Neuron (in vitro differentiated cells): ENCODE results near the gene ABHD16B.
"Not testable (repeated sequence)": the region's sequence is repeated elsewhere in the genome, so short reads cannot be mapped to it uniquely, and the experiment has no call there.

Source experiments
- H2AFZ ChIP-seq: one replicate; pipeline ENCODE4 v1.6.1; 2013; ENCODE audit warnings: low read depth, mild to moderate bottlenecking, inconsistent platforms, low read length, moderate library complexity
- H3K27me3 ChIP-seq: one replicate; pipeline ENCODE4 v1.6.1; 2013; ENCODE audit warnings: low read length; ENCODE audit not compliant: insufficient read depth
- H3K36me3 ChIP-seq: one replicate; pipeline ENCODE4 v1.6.1; 2013; ENCODE audit warnings: low read length; ENCODE audit not compliant: insufficient read depth
- H3K4me1 ChIP-seq: one replicate; pipeline ENCODE4 v1.6.1; 2013; ENCODE audit warnings: low read length; ENCODE audit not compliant: insufficient read depth
- H3K4me3 ChIP-seq: 2 replicates; pipeline ENCODE4 v1.5.1; 2013; ENCODE audit warnings: mild to moderate bottlenecking, low read length, moderate library complexity
- H3K9me3 ChIP-seq: one replicate; pipeline ENCODE4 v1.6.1; 2013; ENCODE audit warnings: low read length

The ABHD16B gene

DNA sequence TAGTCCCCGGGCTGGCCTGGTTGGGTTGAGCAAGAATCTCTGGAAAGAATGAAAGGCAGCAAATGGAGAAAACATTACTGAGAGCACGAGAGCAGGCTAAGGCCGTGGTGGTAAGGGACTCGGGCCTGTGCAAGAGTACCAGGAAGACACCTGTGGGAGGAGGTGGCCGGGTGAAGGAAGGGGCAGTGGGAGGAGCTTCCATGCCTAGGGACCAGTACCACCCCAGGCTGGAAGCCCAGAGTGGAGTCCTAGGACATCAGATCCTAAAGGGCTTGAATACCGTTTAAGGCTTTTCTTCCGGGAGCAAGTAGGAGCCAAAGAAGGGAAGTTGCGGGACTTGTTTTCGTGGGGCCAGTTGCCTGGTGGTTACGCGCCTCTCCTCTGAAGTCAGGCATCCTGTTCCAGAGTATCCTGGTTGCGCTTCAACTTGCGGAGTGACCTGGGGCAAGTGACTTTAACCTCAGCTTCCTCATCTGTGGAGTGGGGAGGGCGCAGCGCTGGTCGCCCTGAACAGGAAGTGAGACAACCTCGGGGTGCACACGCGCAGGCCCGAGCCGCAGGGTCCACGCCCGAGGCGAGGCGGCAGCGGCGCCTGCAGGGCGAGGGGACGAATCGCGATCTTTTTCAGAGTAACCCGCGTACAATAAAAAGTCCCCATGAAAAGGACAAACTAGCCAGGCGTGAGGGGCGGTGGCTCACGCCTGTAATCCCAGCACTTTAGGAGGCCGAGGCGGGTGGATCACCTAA lies 2.7 kb downstream of the ABHD16B start:
- Histone ChIP-seq H3K36me3 (peaks cover 22% of the 10 kb centered on the region), H3K9me3 (no peaks in the 10 kb centered on the region), H2AFZ (no peak overlapping the region), H3K27me3 (no peaks in the 10 kb centered on the region), H3K4me3 (peak overlapping the region; percentile 94), H3K4me1 (peaks cover 21% of the 10 kb centered on the region)

DNA sequence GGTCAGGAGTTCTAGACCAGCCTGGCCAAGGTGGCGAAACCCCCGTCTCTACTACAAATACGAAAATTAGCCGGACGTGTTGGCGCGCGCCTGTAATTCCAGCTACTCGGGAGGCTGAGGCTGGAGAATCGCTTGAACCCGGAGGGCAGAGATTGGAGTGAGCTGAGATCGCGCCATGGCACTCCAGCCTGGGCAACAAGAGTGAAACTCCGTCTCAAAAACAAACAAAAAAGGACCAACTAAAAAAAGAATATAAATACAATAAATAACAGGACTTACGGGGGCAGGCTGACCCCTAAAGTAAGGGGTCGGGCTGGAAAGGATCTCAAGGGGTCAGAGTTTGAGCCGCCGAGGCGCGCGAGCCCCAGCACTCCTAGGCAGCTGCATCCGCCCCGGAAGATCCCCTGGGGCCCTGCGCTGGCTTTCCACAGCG lies 3.3 kb downstream of the ABHD16B start:
- H3K36me3 ChIP-seq, result peaks cover 28% of the 10 kb centered on the region
- no peaks in the 10 kb centered on the region for H3K9me3 ChIP-seq
- H3K4me3 ChIP-seq, result peak overlapping the region; percentile 94
- no peak overlapping the region for H2AFZ ChIP-seq
- peaks cover 15% of the 10 kb centered on the region for H3K4me1 ChIP-seq
- H3K27me3 ChIP-seq, result no peaks in the 10 kb centered on the region

DNA sequence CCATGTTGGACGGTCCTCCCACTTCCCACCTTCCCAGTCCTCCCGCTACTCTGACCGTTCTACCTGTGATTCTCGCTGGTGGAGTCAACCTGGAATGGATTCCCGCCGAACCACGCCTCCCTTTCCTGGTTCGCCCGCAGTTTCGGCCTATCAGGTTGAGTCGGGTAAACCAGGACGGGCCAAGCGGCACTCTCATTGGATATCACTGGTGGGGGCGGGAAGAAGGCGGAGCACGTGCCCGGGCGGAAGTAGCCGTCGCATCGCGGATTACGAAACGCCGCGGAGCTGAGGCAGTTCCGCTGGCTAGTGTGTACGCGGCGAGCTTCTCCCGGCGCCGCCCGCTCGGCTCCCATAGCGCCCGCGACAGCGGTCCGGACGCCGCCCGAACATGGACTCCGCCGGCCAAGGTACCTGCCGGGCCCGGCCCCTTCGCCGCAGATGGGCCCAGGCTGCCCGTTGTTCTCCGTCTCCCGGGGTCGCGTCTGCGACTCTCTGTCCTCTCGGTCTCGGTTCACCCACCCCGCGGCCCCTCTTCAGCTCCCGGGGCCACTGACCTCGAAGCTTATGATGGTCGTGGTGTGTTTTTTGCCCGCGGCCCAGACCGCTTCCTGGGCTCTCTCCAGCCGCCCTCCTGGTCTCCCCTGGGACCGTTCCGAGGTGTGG lies 3.8 kb downstream of the ABHD16B start, which contains the start of gene TPD52L2:
Gene TPD52L2 (plus strand): TSS at position 293 of the 663 bp plus-strand sequence. CDS start 96 bp downstream, at position 389.
- no peaks in the 10 kb centered on the region for H3K9me3 ChIP-seq
- H3K4me3 ChIP-seq, result peak within 1 kb of the TSS; percentile 94
- H3K36me3 ChIP-seq, result peaks cover 33% of the 10 kb centered on the region
- H3K4me1 ChIP-seq, result peaks cover 15% of the 10 kb centered on the region
- no peak within 1 kb of the TSS for H2AFZ ChIP-seq
- no peaks in the 10 kb centered on the region for H3K27me3 ChIP-seq

DNA sequence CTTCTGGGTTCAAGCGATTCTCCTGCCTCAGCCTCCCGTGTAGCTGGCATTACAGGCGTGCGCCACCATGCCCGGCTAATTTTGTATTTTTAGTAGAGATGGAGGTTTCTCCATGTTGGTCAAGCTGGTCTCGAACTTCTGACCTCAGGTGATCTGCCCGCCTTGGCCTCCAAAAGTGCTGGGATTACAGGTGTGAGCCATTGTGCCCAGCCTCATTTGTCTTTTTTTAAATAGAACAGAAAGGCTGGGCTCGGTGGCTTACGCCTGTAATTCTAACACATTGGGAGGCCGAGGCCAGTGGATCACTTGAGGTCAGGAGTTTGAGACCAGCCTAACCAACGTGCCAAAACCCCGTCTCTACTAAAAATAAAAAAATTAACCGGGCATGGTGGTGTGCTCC lies 5.7 kb downstream of the ABHD16B start:
- H3K9me3 ChIP-seq, H3K27me3 ChIP-seq, H2AFZ ChIP-seq, H3K4me3 ChIP-seq: not testable (repeated sequence)
- Histone ChIP-seq H3K36me3 (peaks cover 35% of the 10 kb centered on the region), H3K4me1 (peaks cover 15% of the 10 kb centered on the region)

DNA sequence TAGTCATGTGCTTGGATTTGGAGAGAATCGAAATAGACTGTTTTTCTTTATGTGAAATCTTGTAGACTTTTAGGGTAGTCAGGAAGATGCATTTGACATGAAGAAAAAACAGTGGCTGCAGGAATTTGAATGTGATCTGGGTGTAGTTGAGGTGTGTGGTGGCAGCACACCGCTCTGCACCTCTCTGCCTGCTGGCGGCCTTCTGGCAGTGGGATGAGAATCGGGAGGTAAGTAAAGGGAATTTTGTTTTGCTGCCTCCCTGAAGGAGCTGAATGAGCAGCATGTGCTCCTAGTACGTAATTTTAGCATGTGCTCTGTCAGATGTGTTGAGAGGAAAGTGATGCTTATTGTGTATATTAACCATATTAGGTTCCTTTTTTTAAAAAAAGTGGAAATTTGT lies 7.0 kb downstream of the ABHD16B start:
- H3K9me3 ChIP-seq, result no peaks in the 10 kb centered on the region
- H3K4me1 ChIP-seq, result peaks cover 15% of the 10 kb centered on the region
- H3K36me3 ChIP-seq, result peaks cover 31% of the 10 kb centered on the region
- no peaks in the 10 kb centered on the region for H3K27me3 ChIP-seq
- no peak overlapping the region for H3K4me3 ChIP-seq
- no peak overlapping the region for H2AFZ ChIP-seq

DNA sequence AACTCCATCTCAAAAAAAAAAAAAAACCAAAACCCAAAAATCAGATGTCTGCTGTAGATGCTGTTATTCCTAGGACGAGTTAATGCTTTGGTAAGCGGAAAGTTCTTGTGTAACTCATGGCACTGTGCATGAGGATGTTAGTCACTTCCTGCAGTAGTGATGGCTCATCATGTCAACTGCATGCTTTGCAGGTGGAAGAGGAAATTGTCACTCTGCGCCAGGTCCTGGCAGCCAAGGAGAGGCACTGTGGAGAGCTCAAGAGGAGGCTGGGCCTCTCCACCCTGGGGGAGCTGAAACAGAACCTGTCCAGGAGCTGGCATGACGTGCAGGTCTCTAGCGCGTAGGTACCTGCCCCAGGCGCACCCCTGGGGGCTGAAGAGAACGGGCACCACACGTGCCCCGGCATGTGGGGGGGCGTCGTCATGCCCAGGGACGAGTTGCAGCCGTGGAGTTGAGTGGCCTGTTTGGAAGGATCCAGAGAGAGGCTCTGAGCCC lies 12.2 kb downstream of the ABHD16B start:
- peaks cover 61% of the 10 kb centered on the region for H3K36me3 ChIP-seq
- no peaks in the 10 kb centered on the region for H3K27me3 ChIP-seq
- H3K4me3 ChIP-seq, result no peak overlapping the region

DNA sequence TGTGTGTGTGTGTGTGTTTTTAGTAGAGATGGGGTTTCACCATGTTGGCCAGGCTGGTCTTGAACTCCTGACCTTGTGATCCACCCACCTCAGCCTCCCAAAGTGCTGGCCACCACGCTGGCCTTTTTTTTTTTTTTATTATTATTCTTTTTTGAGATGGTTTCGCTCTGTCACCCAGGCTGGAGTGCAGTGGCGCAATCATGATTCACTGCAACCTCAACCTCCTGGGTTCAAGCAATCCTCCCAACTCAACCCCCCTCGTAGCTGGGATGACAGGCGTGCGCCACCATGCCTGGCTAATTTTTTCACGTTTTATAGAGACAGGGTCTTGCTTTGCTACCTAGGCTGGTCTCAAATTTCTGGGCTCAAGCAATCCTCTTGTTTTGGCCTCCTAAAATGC lies 12.9 kb downstream of the ABHD16B start:
- peaks cover 55% of the 10 kb centered on the region for H3K36me3 ChIP-seq
- not testable (repeated sequence) for H3K27me3 ChIP-seq, H2AFZ ChIP-seq, H3K4me1 ChIP-seq, H3K9me3 ChIP-seq, H3K4me3 ChIP-seq

More for the DNA sequence above, 12.2 kb downstream of the ABHD16B start:
- Histone ChIP-seq H3K4me1 (no peaks in the 10 kb centered on the region), H3K9me3 (no peaks in the 10 kb centered on the region), H2AFZ (no peak overlapping the region)

DNA sequence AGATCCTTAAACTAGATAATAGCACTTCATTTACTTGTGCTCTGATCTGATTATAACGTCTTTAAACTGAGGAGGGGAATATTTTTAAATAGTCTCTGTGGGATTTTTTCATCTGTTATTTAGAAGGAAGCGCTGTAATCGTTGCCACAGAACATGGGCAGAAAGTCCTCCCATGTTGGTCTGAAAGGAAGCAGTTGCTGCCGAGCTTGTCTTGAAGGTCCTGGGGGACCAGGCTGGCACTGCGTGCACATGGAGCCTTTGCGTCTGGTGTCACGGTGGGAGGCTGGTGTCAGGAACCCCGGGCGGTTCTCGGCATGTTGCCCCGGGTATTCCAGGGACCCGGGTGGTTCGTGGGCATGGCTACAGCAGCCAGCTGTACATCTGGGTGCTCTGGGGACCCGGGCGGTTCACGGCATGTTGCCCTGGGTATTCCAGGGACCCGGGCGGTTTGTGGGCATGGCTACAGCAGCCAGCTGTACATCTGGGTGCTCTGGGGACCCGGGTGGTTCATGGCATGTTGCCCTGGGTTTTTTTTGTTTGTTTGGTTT lies 15.3 kb downstream of the ABHD16B start:
- H2AFZ ChIP-seq, result no peak overlapping the region
- H3K9me3 ChIP-seq, result no peaks in the 10 kb centered on the region
- H3K4me3 ChIP-seq, result no peak overlapping the region
- no peaks in the 10 kb centered on the region for H3K4me1 ChIP-seq
- no peaks in the 10 kb centered on the region for H3K27me3 ChIP-seq
- H3K36me3 ChIP-seq, result peaks cover 46% of the 10 kb centered on the region

DNA sequence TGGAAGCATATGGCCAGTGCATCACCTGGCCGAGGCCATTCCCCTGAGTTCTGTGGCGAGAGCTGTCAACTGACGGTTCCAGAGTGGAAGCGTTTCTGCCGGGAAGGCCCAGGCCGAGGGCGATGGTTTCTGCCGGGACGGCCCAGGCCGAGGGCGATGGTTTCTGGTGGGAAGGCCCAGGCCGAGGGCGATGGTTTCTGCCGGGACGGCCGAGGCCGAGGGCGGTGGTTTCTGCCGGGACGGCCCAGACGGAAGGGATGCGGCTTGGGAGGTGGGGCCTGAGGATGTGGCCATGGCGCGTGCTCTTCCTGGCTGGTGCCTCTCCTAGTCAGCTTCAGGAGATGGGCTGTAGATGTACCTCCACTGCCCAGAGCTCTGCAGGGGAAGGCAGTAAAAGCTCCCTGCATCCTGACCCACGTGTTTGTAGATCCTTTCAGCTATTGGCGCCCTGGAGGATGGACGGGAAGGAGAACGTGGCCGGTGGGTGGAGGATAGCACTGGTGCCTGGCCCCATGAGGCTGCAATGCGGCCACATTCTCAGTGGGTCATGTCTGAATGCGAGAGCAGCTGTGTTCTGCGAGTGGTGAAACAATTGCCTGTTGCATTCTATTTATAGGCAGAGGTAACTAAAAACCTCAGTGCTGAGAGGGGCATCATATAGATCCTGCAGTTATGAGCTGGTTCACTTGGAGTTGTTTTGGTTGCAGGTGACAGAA lies 16.6 kb downstream of the ABHD16B start:
- Histone ChIP-seq H2AFZ (no peak overlapping the region), H3K4me3 (no peak overlapping the region), H3K9me3 (no peaks in the 10 kb centered on the region), H3K36me3 (peaks cover 53% of the 10 kb centered on the region), H3K27me3 (no peaks in the 10 kb centered on the region), H3K4me1 (no peaks in the 10 kb centered on the region)

DNA sequence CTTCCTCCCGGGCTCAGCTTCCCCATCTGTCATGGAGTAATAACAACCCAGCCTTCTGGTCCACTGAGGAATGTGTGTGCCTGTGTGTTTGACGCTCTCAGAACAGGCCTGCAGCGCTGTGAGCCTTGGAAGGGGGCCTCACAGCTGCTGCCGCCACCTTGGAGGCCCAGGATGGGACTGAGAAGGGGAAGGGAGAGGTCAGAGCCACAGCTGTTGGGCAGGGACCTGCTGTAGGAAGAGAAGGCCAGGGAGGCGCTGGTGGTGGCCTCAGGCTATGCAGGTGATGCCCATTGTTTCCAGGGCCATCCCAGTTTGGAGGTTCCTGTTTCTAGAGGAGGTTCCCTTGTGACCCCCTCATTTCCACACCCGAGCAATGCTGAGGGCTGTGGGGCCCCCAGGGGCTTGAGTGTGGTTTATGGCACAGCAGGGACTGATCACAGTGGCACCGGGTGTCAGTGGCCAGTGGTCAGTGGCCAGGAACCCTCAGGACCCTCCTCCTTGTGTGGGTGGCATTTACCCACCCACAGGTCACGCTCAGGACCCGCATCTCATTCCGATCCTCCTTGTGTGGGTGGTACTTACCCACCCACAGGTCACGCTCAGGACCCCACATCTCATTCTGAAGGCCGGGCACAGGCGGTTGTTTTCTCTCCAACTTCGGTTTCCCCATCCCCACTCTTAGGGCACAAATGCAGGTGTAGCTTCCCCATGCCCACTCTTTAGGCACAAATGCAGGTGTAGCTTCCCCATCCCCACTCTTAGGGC lies 17.8 kb downstream of the ABHD16B start:
- H2AFZ ChIP-seq, result no peak overlapping the region
- H3K36me3 ChIP-seq, result peaks cover 57% of the 10 kb centered on the region
- H3K27me3 ChIP-seq, result no peaks in the 10 kb centered on the region
- no peaks in the 10 kb centered on the region for H3K9me3 ChIP-seq
- no peak overlapping the region for H3K4me3 ChIP-seq
- H3K4me1 ChIP-seq, result no peaks in the 10 kb centered on the region

DNA sequence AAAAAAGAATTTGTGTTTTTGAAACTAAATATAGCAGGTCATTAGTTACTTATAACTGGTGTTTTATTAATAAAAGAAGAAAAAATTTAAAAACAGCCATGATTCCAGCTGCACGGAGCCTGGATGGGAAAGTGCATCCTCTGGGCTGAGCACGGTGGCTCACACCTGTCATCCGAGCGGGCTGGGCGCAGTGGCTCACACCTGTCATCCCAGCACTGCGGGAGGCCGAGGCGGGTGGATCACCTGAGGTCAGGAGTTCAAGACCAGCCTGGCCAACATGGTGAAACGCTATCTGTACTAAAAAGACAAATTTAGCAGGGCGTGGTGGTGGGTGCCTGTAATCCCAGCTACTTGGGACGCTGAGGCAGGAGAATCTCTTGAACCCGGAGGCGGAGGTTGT lies 19.6 kb downstream of the ABHD16B start:
- H3K27me3 ChIP-seq, H3K4me1 ChIP-seq, H3K9me3 ChIP-seq, H2AFZ ChIP-seq, H3K4me3 ChIP-seq: not testable (repeated sequence)
- peaks cover 58% of the 10 kb centered on the region for H3K36me3 ChIP-seq

DNA sequence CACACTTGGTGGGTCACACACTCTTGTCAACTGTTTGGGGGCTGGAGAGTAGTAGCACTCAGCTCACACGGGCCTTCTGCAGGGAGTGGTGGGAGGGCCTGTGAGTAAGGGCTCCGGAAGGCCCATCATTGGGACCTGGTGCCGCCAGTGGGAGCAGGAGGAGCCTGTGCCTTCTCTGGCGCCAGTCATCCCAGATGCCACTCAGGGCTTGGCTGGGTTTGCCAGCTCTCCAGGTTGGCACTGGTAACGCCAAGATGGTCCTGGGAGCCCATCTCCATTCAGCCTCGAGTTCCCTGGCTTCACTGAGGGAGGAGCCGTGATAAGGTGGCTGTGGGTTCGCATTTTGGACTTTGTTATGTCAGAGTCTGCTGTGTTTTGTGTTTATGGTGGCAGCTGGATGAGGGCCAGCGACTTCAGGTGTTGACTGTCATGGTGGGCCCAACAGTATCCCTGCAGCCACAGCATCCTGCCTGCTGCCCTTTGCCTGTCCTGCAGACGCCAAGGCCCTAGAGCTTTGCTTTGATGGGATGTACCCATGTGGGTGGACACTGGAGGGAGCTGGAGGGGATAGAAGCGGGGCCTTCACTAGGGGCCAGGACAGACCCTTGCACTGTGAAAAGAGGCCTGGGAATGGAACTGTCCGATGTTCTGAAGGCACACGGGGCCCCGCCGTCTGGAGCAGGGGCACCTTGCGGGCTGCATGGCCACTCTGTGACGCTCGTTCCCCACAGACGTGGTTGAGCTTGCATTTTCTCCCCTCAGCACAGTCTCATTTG lies 20.3 kb downstream of the ABHD16B start:
- H3K4me3 ChIP-seq, result no peak overlapping the region
- H3K4me1 ChIP-seq, result no peaks in the 10 kb centered on the region
- H2AFZ ChIP-seq, result no peak overlapping the region
- H3K27me3 ChIP-seq, result no peaks in the 10 kb centered on the region
- peaks cover 52% of the 10 kb centered on the region for H3K36me3 ChIP-seq
- H3K9me3 ChIP-seq, result no peaks in the 10 kb centered on the region
